Measurements from ENCODE around the gene KDM4C.
A peak's percentile ranks its signal among the peaks of the same experiment; 100 is the strongest.
"Not testable (repeated sequence)": the region's sequence is repeated elsewhere in the genome, so short reads cannot be mapped to it uniquely, and the experiment has no call there.

KDM4C gene

GRCh38 chr9:6757456-6758247 is at the start of gene KDM4C:
Gene KDM4C (plus strand): TSS chr9:6757973. CDS start chr9:6792989, 35,016 bp downstream.
- DNase-seq (ENCODE audit: low read depth in 2 of 3, low spot score in 2 of 3) = peak; percentile 78 to 83 (median 83)

DNA sequence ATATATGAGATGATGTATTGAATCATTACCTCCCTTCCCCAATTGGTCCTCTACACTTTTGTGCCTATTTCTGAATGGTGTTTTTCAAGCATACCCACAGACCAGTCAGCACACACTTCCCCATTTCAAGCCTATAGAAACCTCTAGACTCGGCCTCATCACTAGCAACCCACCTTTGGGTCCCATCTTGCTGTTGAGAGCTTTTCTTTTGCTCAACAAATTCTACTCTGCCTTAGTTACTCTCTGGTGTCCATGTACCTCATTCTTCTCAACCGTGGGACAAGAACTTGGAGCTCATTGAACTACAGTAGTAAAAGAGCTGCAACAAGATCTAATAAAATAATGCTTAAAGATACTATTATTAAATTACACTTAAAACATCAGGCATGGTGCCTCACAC is 49.0 kb upstream of the KDM4C start:
- no peak for DNase-seq (ENCODE audit: low read depth in 2 of 3, low spot score in 2 of 3)

DNA sequence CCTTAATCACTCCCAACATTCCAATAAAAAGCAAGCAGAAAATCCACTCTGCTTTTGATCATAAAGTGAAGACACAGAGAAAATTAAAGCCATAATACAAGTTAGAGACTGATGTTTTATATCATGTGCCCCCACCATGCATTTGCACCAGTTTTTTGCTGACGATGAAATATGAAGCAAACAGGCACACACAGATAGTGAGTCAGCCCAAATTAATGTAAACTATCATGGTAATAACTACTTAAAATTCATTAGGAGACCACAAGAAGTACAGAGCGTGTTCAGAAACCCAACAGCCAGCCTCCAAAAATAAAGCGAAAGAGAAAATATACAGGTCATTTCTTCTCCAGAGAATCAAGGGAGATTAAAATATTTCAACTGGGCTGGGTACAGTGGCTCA is 46.4 kb upstream of the KDM4C start:
- no peak for DNase-seq (ENCODE audit: low read depth in 2 of 3, low spot score in 2 of 3)

GRCh38 chr9:6712041-6712440 is 45.7 kb upstream of the KDM4C start:
- DNase-seq (ENCODE audit: low read depth in 2 of 3, low spot score in 2 of 3) = no peak

- no peak for DNase-seq (ENCODE audit: low read depth in 2 of 3, low spot score in 2 of 3)
These were observed 43.6 kb upstream of the KDM4C start for GRCh38 chr9:6714176-6714575.

DNA sequence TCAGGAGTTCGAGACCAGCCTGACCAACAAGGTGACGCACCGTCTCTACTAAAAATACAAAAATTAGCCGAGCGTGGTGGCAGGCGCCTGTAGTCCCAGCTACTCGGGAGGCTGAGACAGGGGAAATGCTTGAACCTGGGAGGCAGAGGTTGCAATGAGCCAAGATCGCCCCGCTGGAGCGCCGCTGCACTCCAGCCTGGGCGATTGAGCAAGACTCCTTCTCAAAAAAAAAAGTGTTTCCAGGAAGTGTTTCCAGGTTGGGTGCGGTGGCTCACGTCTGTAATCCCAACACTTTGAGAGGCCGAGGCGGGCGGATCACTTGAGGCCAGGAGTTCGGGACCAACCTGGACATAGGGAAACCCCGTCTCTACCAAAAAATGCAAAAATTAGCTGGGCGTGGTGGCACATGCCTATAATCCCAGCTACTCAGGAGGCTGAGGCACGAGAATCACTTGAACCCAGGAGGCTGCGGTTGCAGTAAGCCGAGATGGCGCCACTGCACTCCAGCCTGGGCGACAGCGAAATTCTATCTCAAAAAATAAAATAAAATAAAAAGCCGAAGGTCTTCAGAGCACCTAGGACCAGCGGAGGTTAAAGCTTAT is 42.5 kb upstream of the KDM4C start:
- not testable (repeated sequence) for DNase-seq (ENCODE audit: low read depth in 2 of 3, low spot score in 2 of 3)

- peak; percentile 44 to 60 (median 57) for DNase-seq (ENCODE audit: low read depth in 2 of 3, low spot score in 2 of 3)
These were observed 41.8 kb upstream of the KDM4C start for GRCh38 chr9:6715755-6716643.

- DNase-seq (ENCODE audit: low read depth in 2 of 3, low spot score in 2 of 3) = no peak
These were observed 41.0 kb upstream of the KDM4C start for GRCh38 chr9:6716766-6717165.

GRCh38 chr9:6723881-6724420 is 33.8 kb upstream of the KDM4C start:
- no peak for DNase-seq (ENCODE audit: low read depth in 2 of 3, low spot score in 2 of 3)

DNA sequence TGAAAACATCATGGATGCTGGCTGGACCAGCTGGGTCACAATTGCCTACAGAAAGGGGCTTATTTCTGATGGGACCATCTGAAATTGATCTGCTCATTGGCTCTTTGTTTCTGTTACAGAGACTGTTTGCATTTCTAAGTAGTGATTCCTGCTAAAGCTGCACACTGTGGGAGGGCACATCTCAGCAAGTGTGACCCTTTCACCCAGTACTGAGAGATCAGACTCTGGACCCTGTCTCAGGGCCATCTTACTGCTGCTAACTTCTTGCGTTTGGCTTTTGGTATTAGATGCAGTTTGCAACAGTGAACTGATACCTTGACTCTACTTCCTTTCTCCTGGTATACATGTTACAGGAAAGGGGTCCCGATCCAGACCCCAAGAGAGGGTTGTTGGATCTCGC is 24.5 kb upstream of the KDM4C start:
- DNase-seq (ENCODE audit: low read depth in 2 of 3, low spot score in 2 of 3) = no peak

- no peak for DNase-seq (ENCODE audit: low read depth in 2 of 3, low spot score in 2 of 3)
These were observed 23.9 kb upstream of the KDM4C start for GRCh38 chr9:6733831-6734230.

DNA sequence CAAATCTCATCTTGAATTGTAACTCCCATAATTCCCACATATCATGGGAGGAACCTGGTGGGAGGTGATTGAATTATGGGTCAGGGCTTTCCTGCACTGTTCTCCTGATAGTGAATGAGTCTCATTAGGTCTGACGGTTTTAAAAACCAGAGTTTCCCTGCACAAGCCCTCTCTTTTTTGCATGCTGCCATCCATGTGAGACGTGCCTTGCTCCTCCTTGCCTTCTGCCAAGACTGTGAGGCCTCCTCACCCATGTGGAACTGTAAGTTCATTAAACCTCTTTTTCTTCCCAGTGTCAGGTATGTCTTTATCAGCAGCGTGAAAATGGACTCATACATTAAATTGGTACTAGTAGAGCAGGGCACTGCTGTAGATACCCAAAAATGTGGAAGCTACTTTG is 22.4 kb upstream of the KDM4C start:
- no peak for DNase-seq (ENCODE audit: low read depth in 2 of 3, low spot score in 2 of 3)

- no peak for DNase-seq (ENCODE audit: low read depth in 2 of 3, low spot score in 2 of 3)
These were observed 18.6 kb upstream of the KDM4C start for GRCh38 chr9:6739218-6739617.

DNA sequence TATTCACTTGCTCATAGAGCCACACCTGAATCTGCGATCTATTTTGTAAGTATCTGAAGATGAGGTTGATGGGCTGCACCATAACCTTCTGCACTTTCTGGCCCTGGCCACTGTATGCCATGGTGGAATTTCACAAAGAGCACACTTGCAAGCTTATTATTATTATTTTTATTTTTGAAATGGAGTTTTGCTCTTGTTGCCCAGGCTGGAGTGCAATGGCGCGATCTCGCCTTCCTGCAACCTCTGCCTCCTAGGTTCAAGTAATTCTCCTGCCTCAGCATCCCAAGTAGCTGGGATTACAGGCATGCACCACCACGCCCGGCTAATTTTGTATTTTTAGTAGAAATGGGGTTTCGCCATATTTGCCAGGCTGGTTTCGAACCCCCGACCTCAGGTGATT is 8.9 kb upstream of the KDM4C start:
- not testable (repeated sequence) for DNase-seq (ENCODE audit: low read depth in 2 of 3, low spot score in 2 of 3)

GRCh38 chr9:6754861-6755260 is 2.9 kb upstream of the KDM4C start:
- not testable (repeated sequence) for DNase-seq (ENCODE audit: low read depth in 2 of 3, low spot score in 2 of 3)

DNA sequence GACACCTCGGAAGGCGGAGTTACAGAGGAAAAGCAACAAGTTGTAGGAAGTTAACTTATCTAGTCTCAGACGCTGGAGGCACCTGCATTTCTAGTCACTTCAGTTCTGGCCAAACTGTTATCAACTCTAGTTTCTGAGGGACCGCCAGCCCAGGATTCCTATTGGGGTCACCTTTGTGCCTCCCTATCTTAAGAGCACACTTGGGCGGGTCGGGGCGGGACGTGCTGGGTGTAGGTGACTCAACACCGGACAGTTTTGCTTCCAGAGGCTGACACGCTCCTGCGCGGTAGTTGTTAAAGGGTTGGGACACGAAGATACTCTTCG is 679 bp upstream of the KDM4C start:
- peak in 2 of 3 experiments; percentile 60 to 64 for DNase-seq (ENCODE audit: low read depth in 2 of 3, low spot score in 2 of 3)

- DNase-seq (ENCODE audit: low read depth in 2 of 3, low spot score in 2 of 3) = no peak
These were observed 400 bp downstream of the KDM4C start for GRCh38 chr9:6758248-6758497.

DNA sequence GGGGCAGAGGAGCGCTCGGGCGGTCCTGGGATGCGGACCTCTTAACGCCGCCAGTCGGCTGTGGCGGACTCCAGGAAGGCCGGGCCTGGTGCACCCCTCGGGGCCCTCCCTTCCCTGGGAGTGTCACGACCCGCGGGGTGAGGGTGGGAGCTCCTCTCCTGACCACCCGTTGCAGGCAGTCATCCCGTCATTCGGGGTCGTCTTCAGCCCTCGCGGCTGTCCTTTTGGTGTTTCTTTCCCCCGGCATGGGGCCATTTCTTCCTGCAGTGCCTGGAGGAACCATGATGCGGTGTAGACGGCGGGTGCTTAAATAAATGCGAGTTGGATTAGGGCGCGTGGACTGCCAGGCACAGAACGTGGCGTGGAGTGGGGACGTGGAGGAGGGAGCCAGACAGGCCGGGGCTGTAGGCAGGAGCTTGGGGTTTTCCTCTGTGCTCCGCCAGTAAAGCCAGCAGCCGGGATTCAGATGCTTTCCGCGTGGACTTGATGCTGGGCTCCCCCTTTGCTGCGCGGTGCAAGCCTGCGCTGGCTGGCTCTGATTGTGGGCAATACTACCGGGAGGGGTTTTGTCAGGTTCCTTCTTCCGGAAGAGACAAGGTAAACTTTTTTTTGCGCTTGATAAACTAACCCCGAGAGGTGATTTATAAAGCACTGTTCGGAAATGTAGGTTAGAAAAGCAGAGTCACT is 868 bp downstream of the KDM4C start:
- peak; percentile 22 to 30 (median 27) for DNase-seq (ENCODE audit: low read depth in 2 of 3, low spot score in 2 of 3)

DNA sequence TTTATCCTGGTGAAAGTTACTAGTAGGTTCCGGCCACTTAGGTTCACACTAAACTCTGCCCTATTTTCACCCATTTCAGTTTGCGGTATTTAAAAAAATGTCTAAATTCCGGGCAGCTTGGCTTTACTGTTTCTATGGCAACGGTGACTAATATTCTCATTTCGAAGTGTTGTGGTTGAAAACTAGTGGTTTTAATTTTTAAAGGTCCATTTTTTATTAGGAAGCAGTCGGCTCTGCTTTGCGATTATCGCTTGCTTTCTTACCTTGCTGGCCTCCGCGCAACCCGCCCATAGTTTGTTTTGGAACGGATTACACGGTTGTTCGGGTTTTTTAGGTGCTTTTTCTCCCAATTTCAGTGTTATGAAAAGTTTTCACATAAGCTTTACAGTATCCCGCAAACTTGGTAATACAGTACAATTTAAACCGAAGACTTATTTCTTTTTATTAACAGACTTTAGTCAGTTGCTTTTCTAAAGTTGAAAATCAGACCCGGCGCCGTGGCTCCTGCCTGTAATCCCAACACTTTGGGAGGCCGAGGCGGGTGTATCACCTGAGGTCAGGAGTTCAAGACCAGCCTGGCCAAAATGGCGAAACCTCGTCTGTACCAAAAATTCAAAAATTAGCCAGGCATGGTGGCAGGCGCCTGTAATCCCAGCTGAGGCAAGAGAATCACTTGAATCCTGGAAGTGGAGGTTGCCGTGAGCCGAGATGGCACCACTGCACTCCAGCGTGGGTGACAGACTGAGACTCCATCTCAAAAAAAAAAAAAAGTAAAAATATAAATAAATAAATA is 1.6 kb downstream of the KDM4C start:
- no peak for DNase-seq (ENCODE audit: low read depth in 2 of 3, low spot score in 2 of 3)

- no peak for DNase-seq (ENCODE audit: low read depth in 2 of 3, low spot score in 2 of 3)
These were observed 3.5 kb downstream of the KDM4C start for GRCh38 chr9:6761306-6761705.

- no peak for DNase-seq (ENCODE audit: low read depth in 2 of 3, low spot score in 2 of 3)
These were observed 5.5 kb downstream of the KDM4C start for GRCh38 chr9:6763244-6763643.

Data from activated CD8-positive, alpha-beta memory T cell treated with anti-CD3 and anti-CD28 coated beads for 48 hours (primary cell).